ENCODE results near the gene ZC3H10. TPM values are rescaled to one million over a fixed set of nuclear protein-coding genes. Genes with fewer than 3 reads are reported as not detected.
A peak's percentile ranks its signal among the peaks of the same experiment; 100 is the strongest.

The ZC3H10 gene
- total RNA-seq, 1 experiment from 2014 or later = 5.6 TPM

GRCh38 chr12:56158926-56159461, 40.9 kb downstream of the ZC3H10 start:
- Histone ChIP-seq H3K79me2 (ENCODE audit: low read length) (peaks cover 38% of the 10 kb centered on the region), H4K20me1 (ENCODE audit: low read length) (peaks cover 34% of the 10 kb centered on the region), H3K9ac (ENCODE audit: low read length) (peak overlapping the region; percentile 90), H3K27ac (ENCODE audit: low read length) (peak overlapping the region; percentile 68), H2AFZ (ENCODE audit: low read length) (no peak overlapping the region), H3K4me3 (ENCODE audit: low read length) (peak overlapping the region; percentile 76), H3K4me1 (ENCODE audit: insufficient read depth, low read length) (peaks cover 26% of the 10 kb centered on the region), H3K36me3 (ENCODE audit: low read depth, low read length) (peaks cover 44% of the 10 kb centered on the region), H3F3A (ENCODE audit: low read length, unreplicated experiment) (peaks cover 9% of the 10 kb centered on the region), H3K9me3 (ENCODE audit: low read length) (no peaks in the 10 kb centered on the region), H3K27me3 (ENCODE audit: low read length) (no peaks in the 10 kb centered on the region), H3K9me2 (replicated peaks; ENCODE audit: low read length) (no peaks in the 10 kb centered on the region), H3K4me2 (ENCODE audit: low read length) (peak overlapping the region; percentile 97)
- TF ChIP-seq EZH2phosphoT487 (IDR thresholded peaks at IDR 0.05; ENCODE audit: borderline replicate concordance, low read length) = no peak
- TF ChIP-seq CTCF (conservative IDR thresholded peaks at IDR 0.05; ENCODE audit: low read depth, low read length) = no peak
- TF ChIP-seq EZH2 (IDR thresholded peaks at IDR 0.05; ENCODE audit: low read length, unreplicated experiment) = no peak
- CTCF ChIA-PET = interaction anchor here (0.8 to 0.9 kb wide), 2 partner anchors 29 to 41 kb away, joined by 3 read pairs; partner anchors contain the start of gene ZC3H10
- POLR2A ChIA-PET (ENCODE audit: unreplicated experiment) = interaction anchor here (1.0 to 1.8 kb wide), 2 partner anchors 31 to 41 kb away, joined by 4 to 6 read pairs; partner anchors contain the start of genes ESYT1 and ZC3H10
- intact Hi-C loops (cut with micrococcal nuclease) = loop anchor here (1.0 to 5.0 kb wide), 3 partner anchors 30 to 42 kb away; partner anchors contain the start of genes RPL41, SMARCC2 and ZC3H10
- TSS peak; percentile 74 for BruUV-seq (replicated peaks)
- peak; percentile 67 for DNase-seq
- peak; percentile 45 for ATAC-seq

- CTCF ChIA-PET = no interaction called here
- H3K9me2 ChIP-seq (replicated peaks; ENCODE audit: low read length) = no peaks in the 10 kb centered on the region
- H4K20me1 ChIP-seq (ENCODE audit: low read length) = peaks cover 34% of the 10 kb centered on the region
- TF ChIP-seq EZH2 (IDR thresholded peaks at IDR 0.05; ENCODE audit: low read length, unreplicated experiment) (no peak), EZH2phosphoT487 (IDR thresholded peaks at IDR 0.05; ENCODE audit: borderline replicate concordance, low read length) (no peak), CTCF (conservative IDR thresholded peaks at IDR 0.05; ENCODE audit: low read depth, low read length) (no peak)
- peaks cover 38% of the 10 kb centered on the region for H3K79me2 ChIP-seq (ENCODE audit: low read length)
- intact Hi-C loops (cut with micrococcal nuclease) = loop anchor here (2.0 to 5.0 kb wide), 2 partner anchors 29 to 42 kb away; partner anchors contain the start of genes RPL41, SMARCC2 and ZC3H10
- ATAC-seq = no peak
- peak overlapping the region; percentile 90 for H3K9ac ChIP-seq (ENCODE audit: low read length)
- no peaks in the 10 kb centered on the region for H3K9me3 ChIP-seq (ENCODE audit: low read length)
- POLR2A ChIA-PET (ENCODE audit: unreplicated experiment) = interaction anchor here (1.0 to 1.8 kb wide), 3 partner anchors 32 to 42 kb away, joined by 4 to 6 read pairs (median 4); partner anchors contain the start of genes ESYT1 and ZC3H10
- no peak for DNase-seq
- H3K36me3 ChIP-seq (ENCODE audit: low read depth, low read length) = peaks cover 44% of the 10 kb centered on the region
- peak overlapping the region; percentile 97 for H3K4me2 ChIP-seq (ENCODE audit: low read length)
- no peaks in the 10 kb centered on the region for H3K27me3 ChIP-seq (ENCODE audit: low read length)
- no peak overlapping the region for H2AFZ ChIP-seq (ENCODE audit: low read length)
- H3K27ac ChIP-seq (ENCODE audit: low read length) = peak overlapping the region; percentile 68; the same call in 1 of the 2 replicates
- no TSS peak for BruUV-seq (replicated peaks)
- H3K4me3 ChIP-seq (ENCODE audit: low read length) = peak overlapping the region; percentile 76
- H3K4me1 ChIP-seq (ENCODE audit: insufficient read depth, low read length) = peaks cover 26% of the 10 kb centered on the region
- H3F3A ChIP-seq (ENCODE audit: low read length, unreplicated experiment) = peaks cover 9% of the 10 kb centered on the region
These were observed 41.6 kb downstream of the ZC3H10 start for GRCh38 chr12:56159482-56160192.
